ENCODE results near the gene MAN2B2.

- TF ChIP-seq CTCF (IDR thresholded peaks at IDR 0.05; ENCODE audit: low read depth, low read length) (no peak), EZH2phosphoT487 (IDR thresholded peaks at IDR 0.05; ENCODE audit: low read depth) (no peak)
These were observed 52.8 kb downstream of the MAN2B2 start for GRCh38 chr4:6627832-6628231.
